Smooth muscle cell (in vitro differentiated cells): Measurements from ENCODE around the gene UGDH. TPM values are rescaled to one million over a fixed set of nuclear protein-coding genes. Genes with fewer than 3 reads are reported as not detected.
A peak's percentile ranks its signal among the peaks of the same experiment; 100 is the strongest.
"Not testable (repeated sequence)": the region's sequence is repeated elsewhere in the genome, so short reads cannot be mapped to it uniquely, and the experiment has no call there.

Experiments used
- DNase-seq: peaks from one replicate; lab custom pipeline; 2025; ENCODE audit not compliant: unreplicated experiment; lab: John Stamatoyannopoulos, UW
- H2AFZ ChIP-seq: fragments of 200-600 bp; sonication (generic); 2 replicates; pipeline ENCODE4 v1.6.0; 2016; ENCODE audit warnings: antibody characterized with exemption, low read depth, mild to moderate bottlenecking
- H3F3A ChIP-seq: fragments of 200-600 bp; sonication (generic); 2 replicates; pipeline ENCODE4 v1.6.0; 2017; ENCODE audit warnings: antibody characterized with exemption, low read depth
- H3K27ac ChIP-seq: fragments of 200-600 bp; sonication (generic); 2 replicates; pipeline ENCODE4 v1.5.1; 2016; ENCODE audit warnings: low read depth, mild to moderate bottlenecking
- H3K27me3 ChIP-seq: fragments of 200-600 bp; sonication (generic); 2 replicates; pipeline ENCODE4 v1.6.1; 2016; ENCODE audit warnings: low read depth, mild to moderate bottlenecking
- H3K36me3 ChIP-seq: fragments of 200-600 bp; sonication (generic); 2 replicates; pipeline ENCODE4 v1.5.1; 2016; ENCODE audit warnings: low read depth
- H3K4me1 ChIP-seq: fragments of 200-600 bp; sonication (generic); 2 replicates; pipeline ENCODE4 v1.5.1; 2016; ENCODE audit warnings: low read depth
- H3K4me2 ChIP-seq: fragments of 200-600 bp; sonication (generic); 2 replicates; pipeline ENCODE4 v1.6.0; 2016; ENCODE audit warnings: mild to moderate bottlenecking
- H3K4me3 ChIP-seq: fragments of 200-600 bp; sonication (generic); 2 replicates; pipeline ENCODE4 v1.5.1; 2016; ENCODE audit warnings: mild to moderate bottlenecking
- H3K79me2 ChIP-seq: fragments of 200-600 bp; sonication (generic); 2 replicates; pipeline ENCODE4 v1.6.0; 2016; ENCODE audit warnings: low read depth, mild to moderate bottlenecking
- H3K9ac ChIP-seq: fragments of 200-600 bp; sonication (generic); 2 replicates; pipeline ENCODE4 v1.6.0; 2016; ENCODE audit warnings: low read depth
- H3K9me3 ChIP-seq: fragments of 200-600 bp; sonication (generic); replicated peaks from 2 replicates; pipeline ENCODE4 v1.5.1; 2016; ENCODE audit warnings: low read depth
- H4K20me1 ChIP-seq: fragments of 200-600 bp; sonication (generic); 2 replicates; pipeline ENCODE4 v1.6.0; 2016; ENCODE audit warnings: low read depth
- WGBS: methylation state at CpG from one replicate; pipeline ENCODE4 v1.1.7; 2016; ENCODE audit warnings: low lambda C conversion rate; 5-methylcytosine and 5-hydroxymethylcytosine counted together
- polyA plus RNA-seq: library from polyadenylated mRNA; unstranded; fragments of >200 nt; fragmentation: Nextera tagmentation; extraction: Ambion mirVana; gene quantifications from 2 replicates; pipeline ENCODE4 v1.2.1, GENCODE V29; 2016
- total RNA-seq: library from RNA; depleted of rRNA; stranded (reverse); fragments of >200 nt; gene quantifications from 2 replicates; pipeline ENCODE4 v1.2.3, GENCODE V29; 2014
- TF ChIP-seq, protein P1 (sequence below): fragments of 200-600 bp; sonication (generic); IDR thresholded peaks from 2 replicates; pipeline ENCODE4 v1.5.1; 2017; ENCODE audit warnings: borderline replicate concordance, mild to moderate bottlenecking, antibody characterized with exemption; ENCODE audit not compliant: insufficient read depth, poor library complexity, severe bottlenecking

UGDH gene
- total and polyA plus RNA-seq, 2 experiments from 2014 or later, result 98.0 to 128 TPM

- H3K79me2 ChIP-seq, result no peaks in the 10 kb centered on the region
- TF ChIP-seq, protein P1, sequence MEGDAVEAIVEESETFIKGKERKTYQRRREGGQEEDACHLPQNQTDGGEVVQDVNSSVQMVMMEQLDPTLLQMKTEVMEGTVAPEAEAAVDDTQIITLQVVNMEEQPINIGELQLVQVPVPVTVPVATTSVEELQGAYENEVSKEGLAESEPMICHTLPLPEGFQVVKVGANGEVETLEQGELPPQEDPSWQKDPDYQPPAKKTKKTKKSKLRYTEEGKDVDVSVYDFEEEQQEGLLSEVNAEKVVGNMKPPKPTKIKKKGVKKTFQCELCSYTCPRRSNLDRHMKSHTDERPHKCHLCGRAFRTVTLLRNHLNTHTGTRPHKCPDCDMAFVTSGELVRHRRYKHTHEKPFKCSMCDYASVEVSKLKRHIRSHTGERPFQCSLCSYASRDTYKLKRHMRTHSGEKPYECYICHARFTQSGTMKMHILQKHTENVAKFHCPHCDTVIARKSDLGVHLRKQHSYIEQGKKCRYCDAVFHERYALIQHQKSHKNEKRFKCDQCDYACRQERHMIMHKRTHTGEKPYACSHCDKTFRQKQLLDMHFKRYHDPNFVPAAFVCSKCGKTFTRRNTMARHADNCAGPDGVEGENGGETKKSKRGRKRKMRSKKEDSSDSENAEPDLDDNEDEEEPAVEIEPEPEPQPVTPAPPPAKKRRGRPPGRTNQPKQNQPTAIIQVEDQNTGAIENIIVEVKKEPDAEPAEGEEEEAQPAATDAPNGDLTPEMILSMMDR, result no peak
- no peaks in the 10 kb centered on the region for H3K9me3 ChIP-seq
- H3K4me1 ChIP-seq, result no peaks in the 10 kb centered on the region
- H3K4me2 ChIP-seq, result no peak overlapping the region
- no peak overlapping the region for H2AFZ ChIP-seq
- H3F3A ChIP-seq, result peaks cover 17% of the 10 kb centered on the region
- no peak for DNase-seq
- H3K27me3 ChIP-seq, result no peaks in the 10 kb centered on the region
- H3K36me3 ChIP-seq, result peaks cover 50% of the 10 kb centered on the region
- no peak overlapping the region for H3K9ac ChIP-seq
- H4K20me1 ChIP-seq, result peaks cover 31% of the 10 kb centered on the region
- H3K4me3 ChIP-seq, result no peak overlapping the region
- no peak overlapping the region for H3K27ac ChIP-seq
- 94% methylated on average over 2 of the region's 2 CpGs for WGBS
Observed at GRCh38 chr4:39504538-39504937, 22.7 kb downstream of the UGDH start.

DNA sequence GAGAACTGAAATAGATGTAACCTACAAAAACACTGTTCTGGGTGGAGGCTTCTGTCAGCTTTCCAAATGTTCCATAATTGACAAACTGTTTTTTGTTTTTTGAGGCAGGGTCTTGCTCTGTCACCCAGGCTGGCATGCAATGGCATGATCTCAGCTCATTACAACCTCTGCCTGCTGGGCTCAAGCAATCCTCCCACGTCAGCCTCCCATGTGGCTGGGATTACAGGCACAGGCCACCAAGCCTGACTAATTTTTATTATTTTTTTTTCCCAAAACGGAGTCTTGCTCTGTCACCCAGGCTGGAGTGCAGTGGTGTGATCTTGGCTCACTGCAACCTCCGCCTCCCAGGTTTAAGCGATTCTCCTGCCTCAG is 24.6 kb downstream of the UGDH start:
- Histone ChIP-seq H3F3A (peaks cover 25% of the 10 kb centered on the region), H4K20me1 (peaks cover 24% of the 10 kb centered on the region), H3K36me3 (peaks cover 45% of the 10 kb centered on the region), H3K27ac (peak overlapping the region; percentile 49)
- not testable (repeated sequence) for H3K9ac ChIP-seq, DNase-seq, H3K79me2 ChIP-seq, H3K9me3 ChIP-seq, H3K4me2 ChIP-seq, H3K4me3 ChIP-seq, H2AFZ ChIP-seq, H3K4me1 ChIP-seq, H3K27me3 ChIP-seq
- 87% methylated on average over 4 of the region's 4 CpGs for WGBS

DNA sequence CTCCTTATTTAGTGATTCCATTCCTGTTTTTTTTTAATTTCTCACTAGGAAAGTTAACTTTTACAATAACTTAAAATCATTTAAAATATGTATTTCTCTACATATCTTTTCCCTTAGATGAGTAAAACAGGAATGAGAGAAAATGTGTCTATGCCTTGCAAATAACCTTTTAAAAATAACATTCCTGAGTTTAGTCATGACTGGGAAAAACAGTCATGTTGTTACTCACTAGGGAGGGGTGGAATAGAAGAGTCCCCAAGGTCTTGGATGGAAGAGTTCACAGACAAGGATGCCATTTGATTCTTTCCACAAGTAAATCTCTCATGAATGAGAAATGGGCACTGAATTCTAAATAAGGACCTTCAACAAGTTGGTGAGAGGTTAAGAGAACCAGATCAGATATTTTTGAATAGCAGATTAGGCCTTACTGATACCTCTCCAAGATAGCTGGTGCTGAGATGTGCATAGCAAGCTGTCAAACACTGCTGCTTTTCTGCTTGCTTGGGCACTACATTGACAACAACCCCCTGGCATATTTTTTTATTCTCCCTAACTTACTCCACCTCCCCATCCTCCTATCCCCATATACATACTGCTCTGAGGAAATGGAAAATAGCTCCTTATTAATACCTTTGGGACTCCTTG is 25.1 kb downstream of the UGDH start:
- no peak overlapping the region for H3K4me3 ChIP-seq

DNA sequence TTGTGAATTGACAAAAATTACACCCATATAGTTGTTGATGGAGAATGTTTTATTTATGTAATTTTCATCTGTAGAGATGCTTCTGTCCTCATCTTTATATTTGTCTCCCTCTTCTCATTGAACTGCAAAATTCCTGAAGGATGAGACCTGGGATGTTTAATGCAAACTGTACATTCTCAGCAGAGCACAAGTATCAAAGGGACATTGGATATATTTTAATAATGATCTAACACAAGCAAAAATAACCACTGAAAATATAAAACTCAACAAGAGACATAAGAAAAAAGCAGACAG is 28.6 kb downstream of the UGDH start:
- H3K79me2 ChIP-seq, result no peaks in the 10 kb centered on the region
- no peaks in the 10 kb centered on the region for H3K27me3 ChIP-seq
- H3K4me1 ChIP-seq, result no peaks in the 10 kb centered on the region
- H3K4me2 ChIP-seq, result no peak overlapping the region
- TF ChIP-seq, protein P1, result no peak
- H3K9ac ChIP-seq, result no peak overlapping the region
- DNase-seq, result no peak
- no peak overlapping the region for H3K4me3 ChIP-seq
- no peak overlapping the region for H3K27ac ChIP-seq
- H3K9me3 ChIP-seq, result no peaks in the 10 kb centered on the region
- no peak overlapping the region for H2AFZ ChIP-seq
- peaks cover 14% of the 10 kb centered on the region for H3K36me3 ChIP-seq
- peaks cover 24% of the 10 kb centered on the region for H3F3A ChIP-seq
- peaks cover 19% of the 10 kb centered on the region for H4K20me1 ChIP-seq

More for the DNA sequence above, 25.1 kb downstream of the UGDH start:
- TF ChIP-seq, protein P1, result no peak
- Histone ChIP-seq H3K36me3 (peaks cover 42% of the 10 kb centered on the region), H4K20me1 (peaks cover 24% of the 10 kb centered on the region), H3K27ac (peak overlapping the region; percentile 49), H3F3A (peaks cover 25% of the 10 kb centered on the region), H3K9ac (no peak overlapping the region), H3K79me2 (no peaks in the 10 kb centered on the region), H3K4me2 (no peak overlapping the region), H2AFZ (no peak overlapping the region), H3K27me3 (no peaks in the 10 kb centered on the region), H3K4me1 (no peaks in the 10 kb centered on the region), H3K9me3 (no peaks in the 10 kb centered on the region)
- no peak for DNase-seq
